Endothelial cell of umbilical vein (primary cell): ENCODE measurements around the gene FRMD5. TPM values are rescaled to one million over a fixed set of nuclear protein-coding genes. Genes with fewer than 3 reads are reported as not detected.

Experiments used
- BruUV-seq: library from RNA; stranded (reverse); fragments of 400-500 nt; replicated peaks from 2 replicates; lab custom pipeline; 2021; lab: Mats Ljungman, UMichigan
- CTCF ChIA-PET: fragments of 300-600, 350-600 bp; sonication (Branson Sonifier 250); formaldehyde crosslinking; loops from one replicate; lab custom pipeline; 2021; ENCODE audit warnings: antibody characterized with exemption, inconsistent platforms; lab: Charles Lee
- POLR2A ChIA-PET: fragments of 300-600, 350-600 bp; sonication (Branson Sonifier 250); formaldehyde crosslinking; loops from one replicate; lab custom pipeline; 2021; ENCODE audit warnings: antibody characterized with exemption, inconsistent platforms; lab: Charles Lee
- DNase-seq: peaks from one replicate; pipeline ENCODE4 v3.0.0-alpha.2; 2011; ENCODE audit warnings: low read depth, low spot score
- FAIRE-seq: peaks from 2 replicates; lab custom pipeline; 2011; peaks lifted over from hg19 to GRCh38; lab: Jason Lieb, UNC
- H2AFZ ChIP-seq: 2 replicates; pipeline ENCODE4 v1.6.0; 2012; ENCODE audit warnings: low read depth, low read length, control low read depth, inconsistent platforms
- H3K27ac ChIP-seq: 2 replicates; pipeline ENCODE4 v1.5.1; 2011; ENCODE audit warnings: low read depth, mild to moderate bottlenecking, control low read depth, low read length, moderate library complexity; ENCODE audit not compliant: insufficient read depth
- H3K27me3 ChIP-seq, 2 experiments: 2 replicates each; pipeline versions ENCODE4 v1.6.0 to v1.6.1; 2011; ENCODE audit warnings: low read length in 2 of 2, mixed read lengths in 1 of 2; ENCODE audit not compliant: control insufficient read depth in 2 of 2, insufficient read depth in 2 of 2
- H3K36me3 ChIP-seq, 2 experiments: 2 replicates in 1 of 2; 3 replicates in 1 of 2; pipeline ENCODE4 v1.5.1; 2011; ENCODE audit warnings: low read length in 2 of 2, mild to moderate bottlenecking in 1 of 2, moderate library complexity in 1 of 2; ENCODE audit not compliant: control insufficient read depth in 2 of 2, insufficient read depth in 2 of 2; ENCODE audit errors: extremely low read depth in 1 of 2
- H3K4me1 ChIP-seq: 3 replicates; pipeline ENCODE4 v1.5.1; 2011; ENCODE audit warnings: mild to moderate bottlenecking, low read length; ENCODE audit not compliant: control insufficient read depth, insufficient read depth; ENCODE audit errors: extremely low read depth
- H3K4me2 ChIP-seq: 2 replicates; pipeline ENCODE4 v1.6.1; 2011; ENCODE audit warnings: low read length, control low read depth, mixed read lengths; ENCODE audit not compliant: insufficient read depth
- H3K4me3 ChIP-seq, 3 experiments: fragments of 200-600 bp in 1 of 3; sonication (generic), shearing (Covaris generic) in 1 of 3; replicated peaks in 1 of 3; 2 replicates each; pipeline ENCODE4 v1.5.1; 2011 to 2016; ENCODE audit warnings: control low read depth in 3 of 3, low read length in 3 of 3, mild to moderate bottlenecking in 2 of 3, inconsistent platforms in 1 of 3, low read depth in 1 of 3, moderate library complexity in 1 of 3; ENCODE audit not compliant: insufficient read depth in 1 of 3
- H3K79me2 ChIP-seq: 2 replicates; pipeline ENCODE4 v1.6.0; 2012; ENCODE audit warnings: low read length, inconsistent platforms; ENCODE audit not compliant: control insufficient read depth, insufficient read depth
- H3K9ac ChIP-seq: replicated peaks from 2 replicates; pipeline ENCODE3; 2011; ENCODE audit warnings: low read length, control low read depth; ENCODE audit not compliant: insufficient read depth; ENCODE audit errors: extremely low read depth
- H3K9me1 ChIP-seq: replicated peaks from 3 replicates; pipeline ENCODE4 v1.6.0; 2011; ENCODE audit warnings: mild to moderate bottlenecking, low read length; ENCODE audit not compliant: control insufficient read depth, insufficient read depth; ENCODE audit errors: extremely low read depth
- H3K9me3 ChIP-seq: replicated peaks from 2 replicates; pipeline ENCODE4 v1.5.1; 2012; ENCODE audit warnings: low read length, inconsistent platforms; ENCODE audit not compliant: control insufficient read depth, insufficient read depth
- H4K20me1 ChIP-seq: replicated peaks from 2 replicates; pipeline ENCODE3; 2011; ENCODE audit warnings: mild to moderate bottlenecking, low read length; ENCODE audit not compliant: control insufficient read depth, insufficient read depth; ENCODE audit errors: extremely low read depth
- CTCF ChIP-seq, 2 donors: IDR thresholded peaks; 1 replicate in 1 of 2; 2 replicates in 1 of 2; pipeline ENCODE4 v1.5.1; 2011; ENCODE audit warnings: low read length in 2 of 2, mild to moderate bottlenecking in 2 of 2, moderate library complexity in 2 of 2, control low read depth in 1 of 2, inconsistent platforms in 1 of 2, low read depth in 1 of 2; ENCODE audit not compliant: insufficient read depth in 1 of 2; ENCODE audit errors: extremely low read depth in 1 of 2
- EZH2 ChIP-seq: IDR thresholded peaks from 2 replicates; pipeline ENCODE4 v1.6.1; 2012; ENCODE audit warnings: borderline replicate concordance, low read depth, mild to moderate bottlenecking, moderate library complexity, low read length, inconsistent platforms; ENCODE audit not compliant: severe bottlenecking
- FOS ChIP-seq: IDR thresholded peaks from 2 replicates; pipeline ENCODE4 v1.6.1; 2011; ENCODE audit warnings: mild to moderate bottlenecking, low read length, moderate library complexity, borderline replicate concordance; ENCODE audit not compliant: insufficient read depth
- GATA2 ChIP-seq: IDR thresholded peaks from 2 replicates; pipeline ENCODE4 v1.7.0; 2011; ENCODE audit warnings: low read depth, mild to moderate bottlenecking, moderate library complexity, mixed read lengths, low read length; ENCODE audit not compliant: insufficient read length, insufficient read depth
- JUN ChIP-seq: IDR thresholded peaks from 2 replicates; pipeline ENCODE4 v1.6.1; 2011; ENCODE audit warnings: borderline replicate concordance, low read depth; ENCODE audit not compliant: insufficient read length, insufficient read depth
- MAX ChIP-seq: IDR thresholded peaks from 2 replicates; pipeline ENCODE4 v1.6.1; 2011; ENCODE audit not compliant: insufficient read depth, insufficient read length
- MYC ChIP-seq: IDR thresholded peaks from one replicate; pipeline ENCODE4 v1.6.1; 2011; ENCODE audit warnings: mild to moderate bottlenecking, low read depth, low read length
- POLR2A ChIP-seq: IDR thresholded peaks from 2 replicates; pipeline ENCODE4 v1.6.1; 2012; ENCODE audit warnings: low read depth, mild to moderate bottlenecking, control low read depth, low read length
- POLR2AphosphoS5 ChIP-seq: IDR thresholded peaks from 2 replicates; pipeline ENCODE4 v1.6.1; 2012; ENCODE audit warnings: low read depth, mild to moderate bottlenecking, control low read depth, low read length, moderate library complexity; ENCODE audit not compliant: insufficient read depth
- dilution Hi-C: fragments of 300-500 bp; cut with MboI; formaldehyde crosslinking; loops from one replicate; pipeline ENCODE4 v1.15.0; 2019; ENCODE audit warnings: low sequenced_read_pairs; ENCODE audit not compliant: extremely low pct_ligation_motif_present
- intact Hi-C: fragments of 100-400 bp; cut with micrococcal nuclease; formaldehyde crosslinking; loops from one replicate; pipeline ENCODE4 v1.10.0; 2022
- polyA plus RNA-seq, 4 experiments: library from polyadenylated mRNA; depleted of rRNA in 3 of 4; stranded (reverse) in 3 of 4; unstranded in 1 of 4; fragments of >200 nt; gene quantifications; 2 replicates each; pipeline versions ENCODE4 v1.2.1 to v1.2.3, GENCODE V29; 2011 to 2012; ENCODE audit warnings: missing spikeins in 1 of 4
- total RNA-seq: library from RNA; stranded (reverse); gene quantifications from 2 replicates; pipeline ENCODE4 v1.2.3, GENCODE V29; 2021

Gene FRMD5
- total and polyA plus RNA-seq, 2 donors (not counting 3 experiments of a cell fraction or from before 2014, with no cell fraction given): 16.7 to 20.2 TPM

GRCh38 chr15:44094781-44095180, 100.3 kb downstream of the FRMD5 start:
- no peak for FAIRE-seq
- H3K27ac ChIP-seq: no peak overlapping the region
- no peak overlapping the region for H3K4me3 ChIP-seq
- POLR2A ChIA-PET: no interaction called here
- BruUV-seq: no TSS peak
- H3K4me2 ChIP-seq: no peak overlapping the region
- DNase-seq: no peak
- no peaks in the 10 kb centered on the region for H4K20me1 ChIP-seq
- H2AFZ ChIP-seq: no peak overlapping the region
- intact Hi-C loops: no loop called here
- no peak overlapping the region for H3K9ac ChIP-seq
- no peaks in the 10 kb centered on the region for H3K79me2 ChIP-seq
- CTCF ChIA-PET: no interaction called here
- H3K9me3 ChIP-seq: no peaks in the 10 kb centered on the region
- H3K4me1 ChIP-seq: no peaks in the 10 kb centered on the region
- H3K36me3 ChIP-seq: no peaks in the 10 kb centered on the region
- no peaks in the 10 kb centered on the region for H3K9me1 ChIP-seq
- H3K27me3 ChIP-seq: no peaks in the 10 kb centered on the region
- TF ChIP-seq GATA2: no peak
- dilution Hi-C loops: no loop called here

- H3K27me3 ChIP-seq: no peaks in the 10 kb centered on the region
- ChIA-PET POLR2A (no interaction called here), CTCF (interaction anchor here (1.0 kb wide), 1 partner anchor 88 kb away, joined by 3 read pairs; no protein-coding TSS in a partner anchor)
- no peaks in the 10 kb centered on the region for H3K9me1 ChIP-seq
- no TSS peak for BruUV-seq
- TF ChIP-seq FOS: no peak
- TF ChIP-seq POLR2A: no peak
- no peak for TF ChIP-seq POLR2AphosphoS5
- TF ChIP-seq MAX: no peak
- TF ChIP-seq CTCF (IDR thresholded peaks at IDR 0.05; ENCODE audit: extremely low read depth in 1 of 2, insufficient read depth in 1 of 2, low read depth in 1 of 2, low read length in 2 of 2): no peak
- TF ChIP-seq MYC: no peak
- no peak for TF ChIP-seq JUN
- TF ChIP-seq EZH2: no peak
- no peaks in the 10 kb centered on the region for H4K20me1 ChIP-seq
- no peaks in the 10 kb centered on the region for H3K36me3 ChIP-seq
- intact Hi-C loops (no loop called here), dilution Hi-C loops (no loop called here)
- H3K4me1 ChIP-seq: no peaks in the 10 kb centered on the region
- no peak overlapping the region for H3K4me2 ChIP-seq
- H2AFZ ChIP-seq: no peak overlapping the region
- no peak for FAIRE-seq
- no peak overlapping the region for H3K9ac ChIP-seq
- DNase-seq: no peak
- no peak overlapping the region for H3K4me3 ChIP-seq
- H3K27ac ChIP-seq: no peak overlapping the region
- no peaks in the 10 kb centered on the region for H3K79me2 ChIP-seq
- no peaks in the 10 kb centered on the region for H3K9me3 ChIP-seq
Measured at GRCh38 chr15:44093836-44094235, 101.2 kb downstream of the FRMD5 start.
